ENCODE data around the gene TCEANC.

Gene TCEANC

GRCh38 chrX:13649838-13650237 lies 3.1 kb upstream of the TCEANC start:
- H3K14ac ChIP-seq (ENCODE audit: low read length) = no peak overlapping the region
- H2BK5ac ChIP-seq (ENCODE audit: low read length) = no peak overlapping the region
- no peak overlapping the region for H3K4me2 ChIP-seq (ENCODE audit: insufficient read depth, low read length, poor library complexity, severe bottlenecking)
- H3K27ac ChIP-seq (replicated peaks; ENCODE audit: low read length) = no peak overlapping the region
- H3K9ac ChIP-seq (ENCODE audit: low read depth, low read length, poor library complexity) = no peak overlapping the region
- H4K91ac ChIP-seq (ENCODE audit: low read depth, low read length, poor library complexity) = no peak overlapping the region
- DNase-seq (ENCODE audit: low spot score) = no peak
- H3K4ac ChIP-seq (ENCODE audit: low read length) = no peak overlapping the region
- H2BK12ac ChIP-seq (ENCODE audit: low read length) = no peak overlapping the region
- H3K9me3 ChIP-seq (replicated peaks in 1 of 2; ENCODE audit: control insufficient read depth in 2 of 2, insufficient read depth in 1 of 2, low read depth in 1 of 2, low read length in 2 of 2) = no peaks in the 10 kb centered on the region
- no peaks in the 10 kb centered on the region for H3K36me3 ChIP-seq (replicated peaks in 1 of 2; ENCODE audit: control insufficient read depth in 2 of 2, insufficient read depth in 2 of 2, low read length in 2 of 2)
- no peak overlapping the region for H2BK120ac ChIP-seq (ENCODE audit: low read depth, low read length)
- WGBS, 2 donors (ENCODE audit: extremely low coverage in 2 of 2, insufficient read length in 2 of 2, insufficient replicate concordance in 1 of 2) = no CpG with 5 or more reads among the region's 5 CpGs
- H3K4me1 ChIP-seq (ENCODE audit: control insufficient read depth in 2 of 2, insufficient read depth in 1 of 2, low read depth in 1 of 2, low read length in 2 of 2) = peaks cover 2 to 3% of the 10 kb centered on the region in 2 donors
- no peak overlapping the region for H4K8ac ChIP-seq (ENCODE audit: low read depth, low read length)
- H2BK15ac ChIP-seq (ENCODE audit: low read length) = no peak overlapping the region
- H2AK5ac ChIP-seq (ENCODE audit: low read depth, low read length) = no peak overlapping the region
- no peak overlapping the region for H3K23ac ChIP-seq (ENCODE audit: low read depth, low read length, poor library complexity)
- no peaks in the 10 kb centered on the region for H3K27me3 ChIP-seq (ENCODE audit: control insufficient read depth in 3 of 3, insufficient read depth in 3 of 3, low read depth in 1 of 3, low read length in 3 of 3)
- no peak overlapping the region for H2AFZ ChIP-seq (ENCODE audit: low read length)
- H3K79me1 ChIP-seq (ENCODE audit: low read depth, low read length) = no peaks in the 10 kb centered on the region
- H3K18ac ChIP-seq (ENCODE audit: low read length) = no peak overlapping the region
- H3K4me3 ChIP-seq (ENCODE audit: low read length in 2 of 2) = no peak overlapping the region

GRCh38 chrX:13650318-13650717 lies 2.6 kb upstream of the TCEANC start:
- no peak overlapping the region for H3K23ac ChIP-seq (ENCODE audit: low read depth, low read length, poor library complexity)
- no peaks in the 10 kb centered on the region for H3K36me3 ChIP-seq (replicated peaks in 1 of 2; ENCODE audit: control insufficient read depth in 2 of 2, insufficient read depth in 2 of 2, low read length in 2 of 2)
- H4K8ac ChIP-seq (ENCODE audit: low read depth, low read length) = no peak overlapping the region
- peaks cover 2 to 3% of the 10 kb centered on the region in 2 donors for H3K4me1 ChIP-seq (ENCODE audit: control insufficient read depth in 2 of 2, insufficient read depth in 1 of 2, low read depth in 1 of 2, low read length in 2 of 2)
- H3K4me3 ChIP-seq (ENCODE audit: low read length in 2 of 2) = no peak overlapping the region
- H2BK5ac ChIP-seq (ENCODE audit: low read length) = no peak overlapping the region
- no peak overlapping the region for H2BK12ac ChIP-seq (ENCODE audit: low read length)
- no peak overlapping the region for H3K9ac ChIP-seq (ENCODE audit: low read depth, low read length, poor library complexity)
- H3K9me3 ChIP-seq (replicated peaks in 1 of 2; ENCODE audit: control insufficient read depth in 2 of 2, insufficient read depth in 1 of 2, low read depth in 1 of 2, low read length in 2 of 2) = no peaks in the 10 kb centered on the region
- H3K4ac ChIP-seq (ENCODE audit: low read length) = no peak overlapping the region
- no peak overlapping the region for H3K14ac ChIP-seq (ENCODE audit: low read length)
- no CpG with 5 or more reads among the region's 1 CpG for WGBS, 2 donors (ENCODE audit: extremely low coverage in 2 of 2, insufficient read length in 2 of 2, insufficient replicate concordance in 1 of 2)
- H3K4me2 ChIP-seq (ENCODE audit: insufficient read depth, low read length, poor library complexity, severe bottlenecking) = no peak overlapping the region
- no peak overlapping the region for H2AFZ ChIP-seq (ENCODE audit: low read length)
- H3K27ac ChIP-seq (replicated peaks; ENCODE audit: low read length) = no peak overlapping the region
- H2BK15ac ChIP-seq (ENCODE audit: low read length) = no peak overlapping the region
- no peak overlapping the region for H4K91ac ChIP-seq (ENCODE audit: low read depth, low read length, poor library complexity)
- no peaks in the 10 kb centered on the region for H3K27me3 ChIP-seq (ENCODE audit: control insufficient read depth in 3 of 3, insufficient read depth in 3 of 3, low read depth in 1 of 3, low read length in 3 of 3)
- no peak overlapping the region for H3K18ac ChIP-seq (ENCODE audit: low read length)
- no peak for DNase-seq (ENCODE audit: low spot score)
- H2AK5ac ChIP-seq (ENCODE audit: low read depth, low read length) = no peak overlapping the region
- no peak overlapping the region for H2BK120ac ChIP-seq (ENCODE audit: low read depth, low read length)
- H3K79me1 ChIP-seq (ENCODE audit: low read depth, low read length) = no peaks in the 10 kb centered on the region

- H3K4me3 ChIP-seq (ENCODE audit: low read length in 2 of 2) = no peak overlapping the region
- H3K9ac ChIP-seq (ENCODE audit: low read depth, low read length, poor library complexity) = no peak overlapping the region
- H3K79me1 ChIP-seq (ENCODE audit: low read depth, low read length) = no peaks in the 10 kb centered on the region
- H3K36me3 ChIP-seq (replicated peaks in 1 of 2; ENCODE audit: control insufficient read depth in 2 of 2, insufficient read depth in 2 of 2, low read length in 2 of 2) = no peaks in the 10 kb centered on the region
- H2AFZ ChIP-seq (ENCODE audit: low read length) = no peak overlapping the region
- no peaks in the 10 kb centered on the region for H3K27me3 ChIP-seq (ENCODE audit: control insufficient read depth in 3 of 3, insufficient read depth in 3 of 3, low read depth in 1 of 3, low read length in 3 of 3)
- no peak overlapping the region for H2AK5ac ChIP-seq (ENCODE audit: low read depth, low read length)
- no peak overlapping the region for H3K27ac ChIP-seq (replicated peaks; ENCODE audit: low read length)
- no peak overlapping the region for H3K18ac ChIP-seq (ENCODE audit: low read length)
- H3K23ac ChIP-seq (ENCODE audit: low read depth, low read length, poor library complexity) = no peak overlapping the region
- no peak overlapping the region for H2BK12ac ChIP-seq (ENCODE audit: low read length)
- H3K4ac ChIP-seq (ENCODE audit: low read length) = no peak overlapping the region
- H2BK5ac ChIP-seq (ENCODE audit: low read length) = no peak overlapping the region
- no peak for DNase-seq (ENCODE audit: low spot score)
- H3K4me2 ChIP-seq (ENCODE audit: insufficient read depth, low read length, poor library complexity, severe bottlenecking) = no peak overlapping the region
- H2BK15ac ChIP-seq (ENCODE audit: low read length) = no peak overlapping the region
- H4K8ac ChIP-seq (ENCODE audit: low read depth, low read length) = no peak overlapping the region
- no peak overlapping the region for H3K14ac ChIP-seq (ENCODE audit: low read length)
- no peak overlapping the region for H2BK120ac ChIP-seq (ENCODE audit: low read depth, low read length)
- peaks cover 2 to 3% of the 10 kb centered on the region in 2 donors for H3K4me1 ChIP-seq (ENCODE audit: control insufficient read depth in 2 of 2, insufficient read depth in 1 of 2, low read depth in 1 of 2, low read length in 2 of 2)
- no peaks in the 10 kb centered on the region for H3K9me3 ChIP-seq (replicated peaks in 1 of 2; ENCODE audit: control insufficient read depth in 2 of 2, insufficient read depth in 1 of 2, low read depth in 1 of 2, low read length in 2 of 2)
- WGBS, 2 donors (ENCODE audit: extremely low coverage in 2 of 2, insufficient read length in 2 of 2, insufficient replicate concordance in 1 of 2) = no CpG with 5 or more reads among the region's 3 CpGs
- H4K91ac ChIP-seq (ENCODE audit: low read depth, low read length, poor library complexity) = no peak overlapping the region
Measured at GRCh38 chrX:13651150-13651549, 1.8 kb upstream of the TCEANC start.

GRCh38 chrX:13652287-13652793 lies 601 bp upstream of the TCEANC start:
- peak overlapping the region; percentile 65 for H2AFZ ChIP-seq (ENCODE audit: low read length)
- no peak overlapping the region for H3K27ac ChIP-seq (replicated peaks; ENCODE audit: low read length)
- no peak overlapping the region for H4K91ac ChIP-seq (ENCODE audit: low read depth, low read length, poor library complexity)
- no peak overlapping the region for H2AK5ac ChIP-seq (ENCODE audit: low read depth, low read length)
- no peak overlapping the region for H3K4me2 ChIP-seq (ENCODE audit: insufficient read depth, low read length, poor library complexity, severe bottlenecking)
- no peak for DNase-seq (ENCODE audit: low spot score)
- H4K8ac ChIP-seq (ENCODE audit: low read depth, low read length) = no peak overlapping the region
- H3K9me3 ChIP-seq (replicated peaks in 1 of 2; ENCODE audit: control insufficient read depth in 2 of 2, insufficient read depth in 1 of 2, low read depth in 1 of 2, low read length in 2 of 2) = no peaks in the 10 kb centered on the region
- no peak overlapping the region for H3K14ac ChIP-seq (ENCODE audit: low read length)
- H2BK5ac ChIP-seq (ENCODE audit: low read length) = no peak overlapping the region
- peak overlapping the region in 1 of 2 donors; percentile 55 for H3K4me3 ChIP-seq (ENCODE audit: low read length in 2 of 2)
- no peaks in the 10 kb centered on the region for H3K27me3 ChIP-seq (ENCODE audit: control insufficient read depth in 3 of 3, insufficient read depth in 3 of 3, low read depth in 1 of 3, low read length in 3 of 3)
- no peak overlapping the region for H2BK12ac ChIP-seq (ENCODE audit: low read length)
- no peak overlapping the region for H3K9ac ChIP-seq (ENCODE audit: low read depth, low read length, poor library complexity)
- no peak overlapping the region for H2BK15ac ChIP-seq (ENCODE audit: low read length)
- no CpG with 5 or more reads among the region's 7 CpGs for WGBS, 2 donors (ENCODE audit: extremely low coverage in 2 of 2, insufficient read length in 2 of 2, insufficient replicate concordance in 1 of 2)
- H3K79me1 ChIP-seq (ENCODE audit: low read depth, low read length) = no peaks in the 10 kb centered on the region
- no peak overlapping the region for H3K23ac ChIP-seq (ENCODE audit: low read depth, low read length, poor library complexity)
- H3K4ac ChIP-seq (ENCODE audit: low read length) = no peak overlapping the region
- no peaks in the 10 kb centered on the region for H3K36me3 ChIP-seq (replicated peaks in 1 of 2; ENCODE audit: control insufficient read depth in 2 of 2, insufficient read depth in 2 of 2, low read length in 2 of 2)
- H3K18ac ChIP-seq (ENCODE audit: low read length) = no peak overlapping the region
- H3K4me1 ChIP-seq (ENCODE audit: control insufficient read depth in 2 of 2, insufficient read depth in 1 of 2, low read depth in 1 of 2, low read length in 2 of 2) = peaks cover 2 to 3% of the 10 kb centered on the region in 2 donors
- H2BK120ac ChIP-seq (ENCODE audit: low read depth, low read length) = no peak overlapping the region

Data from neuronal stem cell (in vitro differentiated cells).